Stomach (tissue), 9 donors: ENCODE measurements around the gene MCF2L2. TPM values are rescaled to one million over a fixed set of nuclear protein-coding genes. Genes with fewer than 3 reads are reported as not detected.

Source experiments
- DNase-seq, 2 donors: peaks; one replicate each; pipeline versions ENCODE4 v3.0.0 to v3.0.0-alpha.2; 2013 to 2019
- H3K27ac ChIP-seq, 5 donors: fragments of 200-600 bp in 4 of 5; sonication (generic) in 4 of 5; one replicate each; pipeline ENCODE4 v1.5.1; 2013 to 2019; ENCODE audit warnings: mild to moderate bottlenecking in 1 of 5, moderate library complexity in 1 of 5
- H3K27me3 ChIP-seq, 3 donors: fragments of 200-600 bp; sonication (generic); one replicate each; pipeline ENCODE4 v1.5.1; 2017 to 2019; ENCODE audit warnings: mixed run types in 1 of 3
- H3K36me3 ChIP-seq, 4 donors: fragments of 200-600 bp; sonication (generic); 1 replicate in 3 of 4; 2 replicates in 1 of 4; pipeline ENCODE4 v1.5.1; 2016 to 2019
- H3K4me1 ChIP-seq, 4 donors: fragments of 200-600 bp; sonication (generic); one replicate each; pipeline ENCODE4 v1.5.1; 2016 to 2019
- H3K4me3 ChIP-seq, 4 donors: fragments of 200-600 bp; sonication (generic) in 3 of 4; one replicate each; pipeline ENCODE4 v1.5.1; 2016 to 2019; ENCODE audit warnings: mild to moderate bottlenecking in 1 of 4
- H3K9me3 ChIP-seq, 4 donors: fragments of 200-600 bp; sonication (generic); one replicate each; pipeline ENCODE4 v1.5.1; 2016 to 2019
- EP300 ChIP-seq: sonication (generic); formaldehyde crosslinking; IDR thresholded peaks from one replicate; pipeline ENCODE4 v1.6.1; 2017; ENCODE audit warnings: antibody characterized with exemption
- POLR2A ChIP-seq, 4 donors: fragments of 450-650 bp; IDR thresholded peaks; one replicate each; pipeline ENCODE4 v1.6.1; 2016; ENCODE audit warnings: antibody characterized with exemption in 4 of 4, control low read depth in 2 of 4, mild to moderate bottlenecking in 1 of 4, moderate library complexity in 1 of 4
- POLR2AphosphoS5 ChIP-seq, 3 donors: sonication (generic); formaldehyde crosslinking; IDR thresholded peaks; one replicate each; pipeline ENCODE4 v1.6.1; 2016; ENCODE audit warnings: antibody characterized with exemption in 3 of 3
- WGBS, 5 donors: extraction: QIAGEN DNeasy Blood & Tissue Kit in 3 of 5; methylation state at CpG; one replicate each; pipeline versions ENCODE4 v1.1.5 to v1.1.7; 2013 to 2018; 5-methylcytosine and 5-hydroxymethylcytosine counted together
- intact Hi-C: fragments of 100-400 bp; cut with DNase I; formaldehyde crosslinking; loops from one replicate; pipeline ENCODE4 v1.15.1; 2023; ENCODE audit warnings: low total_unique reads
- polyA plus RNA-seq, 3 donors: library from polyadenylated mRNA; stranded (reverse); fragments of 200-250 nt; gene quantifications; one replicate each; pipeline ENCODE4 v1.2.3, GENCODE V29; 2013
- total RNA-seq, 5 donors: library from RNA; depleted of rRNA; stranded (reverse); fragments of >200 nt; gene quantifications; one replicate each; pipeline versions ENCODE4 v1.1.0 to v1.2.3, GENCODE V29; 2014 to 2016
- TF ChIP-seq, protein P1 (sequence below), 7 experiments: fragments of 450-650 bp in 4 of 7; fragments of 200-600 bp in 3 of 7; sonication (generic) in 3 of 7; IDR thresholded peaks; one replicate each; pipeline ENCODE4 v1.5.1; 2016 to 2019; ENCODE audit warnings: antibody characterized with exemption in 7 of 7, control low read depth in 2 of 7, mild to moderate bottlenecking in 1 of 7
- donor health status: healthy with polysubstance abuse.
- donor health status: Bipolar disorder and iron deficiency.
- donor health status: healthy.

The MCF2L2 gene
- total and polyA plus RNA-seq, 8 donors, result 0.05 to 2.0 (median 0.22) TPM; not detected in 2

DNA sequence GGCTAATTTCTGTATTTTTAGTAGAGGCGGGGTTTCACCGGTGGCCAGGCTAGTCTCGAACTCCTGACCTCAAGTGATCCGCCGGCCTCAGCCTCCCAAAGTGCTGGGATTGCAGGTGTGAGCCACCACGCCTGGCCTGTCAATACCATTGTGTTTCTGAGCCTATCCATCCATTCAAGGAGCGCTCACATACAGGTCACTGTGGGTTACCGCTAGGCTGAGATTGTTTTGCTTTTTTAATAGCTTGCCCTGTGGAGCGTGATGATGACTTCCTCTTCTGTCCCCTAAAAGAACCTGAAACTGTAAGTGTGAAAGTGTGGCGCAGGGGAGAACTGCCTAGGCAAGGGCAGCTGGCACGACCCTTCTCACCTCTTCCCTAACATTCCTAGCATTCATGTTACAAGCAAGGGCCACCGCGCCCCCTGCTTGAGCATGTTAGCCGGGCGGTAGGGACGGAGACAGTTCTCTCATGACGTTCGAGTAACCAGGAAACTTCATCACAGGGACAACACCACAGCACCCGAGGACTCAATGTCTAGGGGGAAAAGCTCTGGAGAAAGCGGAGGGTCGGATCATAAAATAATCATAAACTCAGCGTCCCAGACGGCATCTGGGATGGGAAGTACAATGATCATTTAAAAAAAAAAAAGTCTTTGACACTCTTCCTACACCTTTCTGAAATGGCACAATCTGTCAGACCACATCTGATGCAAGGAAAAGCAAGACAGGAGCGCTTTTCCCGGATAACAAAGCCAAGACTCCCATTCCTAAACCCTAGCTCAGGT lies 266.7 kb downstream of the MCF2L2 start:
- peak in 1 of 2 donors; percentile 44 for DNase-seq
- TF ChIP-seq, protein P1, sequence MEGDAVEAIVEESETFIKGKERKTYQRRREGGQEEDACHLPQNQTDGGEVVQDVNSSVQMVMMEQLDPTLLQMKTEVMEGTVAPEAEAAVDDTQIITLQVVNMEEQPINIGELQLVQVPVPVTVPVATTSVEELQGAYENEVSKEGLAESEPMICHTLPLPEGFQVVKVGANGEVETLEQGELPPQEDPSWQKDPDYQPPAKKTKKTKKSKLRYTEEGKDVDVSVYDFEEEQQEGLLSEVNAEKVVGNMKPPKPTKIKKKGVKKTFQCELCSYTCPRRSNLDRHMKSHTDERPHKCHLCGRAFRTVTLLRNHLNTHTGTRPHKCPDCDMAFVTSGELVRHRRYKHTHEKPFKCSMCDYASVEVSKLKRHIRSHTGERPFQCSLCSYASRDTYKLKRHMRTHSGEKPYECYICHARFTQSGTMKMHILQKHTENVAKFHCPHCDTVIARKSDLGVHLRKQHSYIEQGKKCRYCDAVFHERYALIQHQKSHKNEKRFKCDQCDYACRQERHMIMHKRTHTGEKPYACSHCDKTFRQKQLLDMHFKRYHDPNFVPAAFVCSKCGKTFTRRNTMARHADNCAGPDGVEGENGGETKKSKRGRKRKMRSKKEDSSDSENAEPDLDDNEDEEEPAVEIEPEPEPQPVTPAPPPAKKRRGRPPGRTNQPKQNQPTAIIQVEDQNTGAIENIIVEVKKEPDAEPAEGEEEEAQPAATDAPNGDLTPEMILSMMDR (IDR thresholded peaks at IDR 0.05), result no peak
- TF ChIP-seq POLR2A (IDR thresholded peaks at IDR 0.05) (no peak), POLR2AphosphoS5 (IDR thresholded peaks at IDR 0.05) (no peak), EP300 (no peak)
- peaks cover 0 to 63% (median 31%) of the 10 kb centered on the region in 3 donors for H3K27me3 ChIP-seq
- no peak overlapping the region for H3K27ac ChIP-seq
- intact Hi-C loops, result no loop called here
- no peaks in the 10 kb centered on the region for H3K9me3 ChIP-seq
- peak overlapping the region; percentile 56 to 66 (median 64) for H3K4me3 ChIP-seq
- WGBS, 5 donors, result 40 to 46% (median 43%) methylated on average over 25 of the region's 25 CpGs
- peaks cover 8 to 18% (median 16%) of the 10 kb centered on the region in 4 donors for H3K4me1 ChIP-seq
- H3K36me3 ChIP-seq, result no peaks in the 10 kb centered on the region

DNA sequence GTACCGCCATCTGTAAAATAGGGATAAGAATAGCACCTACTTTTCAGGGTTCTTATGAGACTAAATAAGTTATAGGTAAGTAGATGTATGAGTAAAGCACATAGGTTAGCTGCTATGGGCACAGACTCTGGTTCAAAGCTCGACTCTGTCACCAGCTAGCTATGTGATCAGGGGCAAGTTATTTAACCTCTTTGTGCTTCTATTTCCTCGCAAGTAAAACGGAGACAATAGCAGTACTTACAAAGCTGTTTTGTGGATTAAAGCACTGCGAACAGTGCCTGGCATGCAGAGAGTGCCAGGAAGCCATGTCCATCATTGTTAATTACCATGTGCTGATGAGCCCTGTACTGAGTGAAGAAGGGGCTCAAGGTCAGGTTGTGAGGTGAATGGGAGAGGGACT lies 267.8 kb downstream of the MCF2L2 start:
- no peak for DNase-seq
- H3K27ac ChIP-seq, result no peak overlapping the region
- H3K4me3 ChIP-seq, result no peak overlapping the region
- peaks cover 8 to 18% (median 16%) of the 10 kb centered on the region in 4 donors for H3K4me1 ChIP-seq
- intact Hi-C loops, result no loop called here
- TF ChIP-seq POLR2AphosphoS5 (IDR thresholded peaks at IDR 0.05), result no peak
- TF ChIP-seq, protein P1 (IDR thresholded peaks at IDR 0.05), result no peak
- no peak for TF ChIP-seq POLR2A (IDR thresholded peaks at IDR 0.05)
- TF ChIP-seq EP300, result no peak
- no peaks in the 10 kb centered on the region for H3K36me3 ChIP-seq
- peaks cover 0 to 73% (median 31%) of the 10 kb centered on the region in 3 donors for H3K27me3 ChIP-seq
- H3K9me3 ChIP-seq, result no peaks in the 10 kb centered on the region
- 80 to 92% (median 88%) methylated on average over 5 of the region's 5 CpGs for WGBS, 5 donors

DNA sequence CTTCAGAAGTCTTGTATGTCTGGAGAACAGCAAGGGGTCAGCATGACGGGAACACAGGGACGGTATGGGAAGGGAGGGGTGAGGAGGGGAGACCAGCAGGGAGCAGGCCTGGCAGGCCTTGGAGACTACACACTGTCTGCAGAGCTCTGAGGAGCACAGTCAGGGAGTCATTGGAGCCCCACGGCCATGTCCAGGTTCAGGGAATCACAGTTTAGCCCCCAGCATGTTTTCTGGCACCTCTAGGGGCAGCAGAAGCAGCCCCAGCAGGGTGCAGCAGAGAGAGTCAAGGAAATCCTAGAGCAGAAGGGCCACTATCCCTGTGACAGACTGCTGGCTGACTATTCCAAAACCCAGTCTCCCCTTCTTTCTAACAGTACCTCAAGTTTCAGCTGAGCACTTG lies 269.1 kb downstream of the MCF2L2 start:
- 75 to 81% (median 76%) methylated on average over 3 of the region's 3 CpGs for WGBS, 5 donors
- Histone ChIP-seq H3K9me3 (no peaks in the 10 kb centered on the region), H3K27me3 (peaks cover 0 to 72% (median 31%) of the 10 kb centered on the region in 3 donors), H3K36me3 (no peaks in the 10 kb centered on the region), H3K4me3 (no peak overlapping the region), H3K27ac (no peak overlapping the region), H3K4me1 (peaks cover 8 to 21% (median 17%) of the 10 kb centered on the region in 4 donors)
- DNase-seq, result no peak
- intact Hi-C loops, result no loop called here
- TF ChIP-seq POLR2A (IDR thresholded peaks at IDR 0.05) (no peak), EP300 (no peak), POLR2AphosphoS5 (IDR thresholded peaks at IDR 0.05) (no peak)
- TF ChIP-seq, protein P1 (IDR thresholded peaks at IDR 0.05), result no peak

DNA sequence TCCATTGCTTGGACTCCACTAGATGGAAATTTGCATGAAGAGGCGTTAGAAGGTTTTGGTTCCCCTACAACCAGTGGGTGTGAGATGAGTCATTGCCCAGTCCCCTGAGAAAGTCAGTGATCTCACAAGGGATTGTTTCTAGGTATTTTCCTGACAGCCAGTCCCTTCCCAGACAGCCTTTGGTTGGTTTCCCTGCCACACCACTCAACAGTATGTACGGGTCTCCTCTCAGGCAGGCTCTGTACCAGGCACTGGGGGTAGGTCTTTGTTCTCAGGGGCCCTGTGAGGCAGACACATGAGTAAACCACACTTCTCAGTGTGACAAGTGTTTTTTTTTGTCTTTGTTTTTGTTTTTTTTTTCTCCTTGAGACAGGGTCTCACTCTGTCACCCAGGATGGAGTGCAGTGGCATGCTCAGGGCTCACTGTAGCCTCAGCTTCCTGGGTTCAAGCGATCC lies 269.8 kb downstream of the MCF2L2 start:
- no peaks in the 10 kb centered on the region for H3K9me3 ChIP-seq
- DNase-seq, result no peak
- intact Hi-C loops, result no loop called here
- H3K27ac ChIP-seq, result no peak overlapping the region
- H3K4me3 ChIP-seq, result no peak overlapping the region
- H3K27me3 ChIP-seq, result peaks cover 0 to 69% (median 29%) of the 10 kb centered on the region in 3 donors
- H3K4me1 ChIP-seq, result peaks cover 8 to 21% (median 17%) of the 10 kb centered on the region in 4 donors
- no peaks in the 10 kb centered on the region for H3K36me3 ChIP-seq
- TF ChIP-seq POLR2AphosphoS5 (IDR thresholded peaks at IDR 0.05), result no peak
- TF ChIP-seq, protein P1 (IDR thresholded peaks at IDR 0.05), result no peak
- TF ChIP-seq POLR2A (IDR thresholded peaks at IDR 0.05), result no peak
- no peak for TF ChIP-seq EP300
- 70 to 85% (median 77%) methylated on average over 3 of the region's 3 CpGs for WGBS, 5 donors
